Measurements from ENCODE around the gene MIF. TPM values are rescaled to one million over a fixed set of nuclear protein-coding genes. Genes with fewer than 3 reads are reported as not detected.

MIF gene
- total RNA-seq, 1 experiment from 2014 or later = 957 TPM

DNA sequence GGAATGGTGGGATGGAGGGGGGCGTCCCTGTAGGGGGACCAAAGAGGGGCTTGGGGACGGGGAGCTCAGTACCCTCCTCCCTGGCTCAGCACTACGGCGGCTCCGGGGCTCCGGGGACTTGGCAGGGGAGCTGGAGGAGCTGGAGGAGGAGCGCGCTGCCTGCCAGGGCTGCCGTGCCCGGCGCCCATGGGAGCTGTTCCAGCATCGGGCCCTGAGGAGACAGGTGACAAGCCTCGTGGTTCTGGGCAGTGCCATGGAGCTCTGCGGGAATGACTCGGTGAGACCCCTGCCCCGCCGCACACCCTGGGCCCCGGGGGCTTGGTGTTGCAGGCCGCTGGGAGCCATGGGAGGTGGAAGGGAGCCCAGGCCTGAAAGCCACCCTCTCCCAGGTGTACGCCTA lies 11.8 kb upstream of the MIF start:
- BruUV-seq (replicated peaks) = no TSS peak
- POLR2A ChIA-PET (ENCODE audit: unreplicated experiment) = no interaction called here
- Histone ChIP-seq H3F3A (ENCODE audit: low read length, unreplicated experiment) (no peaks in the 10 kb centered on the region), H3K27ac (ENCODE audit: low read length) (no peak overlapping the region), H3K9me2 (replicated peaks; ENCODE audit: low read length) (no peaks in the 10 kb centered on the region), H2AFZ (ENCODE audit: low read length) (no peak overlapping the region), H3K4me2 (ENCODE audit: low read length) (no peak overlapping the region), H3K27me3 (ENCODE audit: low read length) (no peaks in the 10 kb centered on the region), H3K4me1 (ENCODE audit: insufficient read depth, low read length) (no peaks in the 10 kb centered on the region), H3K79me2 (ENCODE audit: low read length) (no peaks in the 10 kb centered on the region), H4K20me1 (ENCODE audit: low read length) (no peaks in the 10 kb centered on the region), H3K4me3 (ENCODE audit: low read length) (no peak overlapping the region), H3K9me3 (ENCODE audit: low read length) (no peaks in the 10 kb centered on the region), H3K9ac (ENCODE audit: low read length) (no peak overlapping the region), H3K36me3 (ENCODE audit: low read depth, low read length) (no peaks in the 10 kb centered on the region)
- intact Hi-C loops (cut with micrococcal nuclease) = no loop called here
- DNase-seq (no peak), ATAC-seq (no peak)
- CTCF ChIA-PET = no interaction called here
- no peak for TF ChIP-seq CTCF (conservative IDR thresholded peaks at IDR 0.05; ENCODE audit: low read depth, low read length)
- no peak for TF ChIP-seq EZH2 (IDR thresholded peaks at IDR 0.05; ENCODE audit: low read length, unreplicated experiment)
- TF ChIP-seq EZH2phosphoT487 (IDR thresholded peaks at IDR 0.05; ENCODE audit: borderline replicate concordance, low read length) = no peak

- H4K20me1 ChIP-seq (ENCODE audit: low read length) = no peaks in the 10 kb centered on the region
- H3K36me3 ChIP-seq (ENCODE audit: low read depth, low read length) = no peaks in the 10 kb centered on the region
- no peaks in the 10 kb centered on the region for H3F3A ChIP-seq (ENCODE audit: low read length, unreplicated experiment)
- H3K27ac ChIP-seq (ENCODE audit: low read length) = no peak overlapping the region
- no peaks in the 10 kb centered on the region for H3K9me3 ChIP-seq (ENCODE audit: low read length)
- DNase-seq (no peak), ATAC-seq (no peak)
- no peaks in the 10 kb centered on the region for H3K9me2 ChIP-seq (replicated peaks; ENCODE audit: low read length)
- no peak overlapping the region for H3K9ac ChIP-seq (ENCODE audit: low read length)
- H2AFZ ChIP-seq (ENCODE audit: low read length) = no peak overlapping the region
- TF ChIP-seq EZH2 (IDR thresholded peaks at IDR 0.05; ENCODE audit: low read length, unreplicated experiment) (no peak), CTCF (conservative IDR thresholded peaks at IDR 0.05; ENCODE audit: low read depth, low read length) (no peak), EZH2phosphoT487 (IDR thresholded peaks at IDR 0.05; ENCODE audit: borderline replicate concordance, low read length) (no peak)
- no TSS peak for BruUV-seq (replicated peaks)
- H3K4me2 ChIP-seq (ENCODE audit: low read length) = no peak overlapping the region
- H3K4me1 ChIP-seq (ENCODE audit: insufficient read depth, low read length) = peaks cover 9% of the 10 kb centered on the region
- no peak overlapping the region for H3K4me3 ChIP-seq (ENCODE audit: low read length)
- ChIA-PET CTCF (no interaction called here), POLR2A (ENCODE audit: unreplicated experiment) (no interaction called here)
- H3K27me3 ChIP-seq (ENCODE audit: low read length) = no peaks in the 10 kb centered on the region
- no peaks in the 10 kb centered on the region for H3K79me2 ChIP-seq (ENCODE audit: low read length)
- intact Hi-C loops (cut with micrococcal nuclease) = no loop called here
These were observed 10.5 kb upstream of the MIF start for GRCh38 chr22:23883658-23884057.

- Histone ChIP-seq H4K20me1 (ENCODE audit: low read length) (no peaks in the 10 kb centered on the region), H3K27me3 (ENCODE audit: low read length) (no peaks in the 10 kb centered on the region), H3K79me2 (ENCODE audit: low read length) (no peaks in the 10 kb centered on the region), H3K36me3 (ENCODE audit: low read depth, low read length) (no peaks in the 10 kb centered on the region), H3K4me2 (ENCODE audit: low read length) (no peak overlapping the region), H3K4me3 (ENCODE audit: low read length) (no peak overlapping the region), H3K27ac (ENCODE audit: low read length) (no peak overlapping the region), H3K9me3 (ENCODE audit: low read length) (no peaks in the 10 kb centered on the region), H3K4me1 (ENCODE audit: insufficient read depth, low read length) (peaks cover 10% of the 10 kb centered on the region), H3K9me2 (replicated peaks; ENCODE audit: low read length) (no peaks in the 10 kb centered on the region), H2AFZ (ENCODE audit: low read length) (no peak overlapping the region), H3F3A (ENCODE audit: low read length, unreplicated experiment) (no peaks in the 10 kb centered on the region), H3K9ac (ENCODE audit: low read length) (no peak overlapping the region)
- ATAC-seq (no peak), DNase-seq (no peak)
- BruUV-seq (replicated peaks) = no TSS peak
- ChIA-PET POLR2A (ENCODE audit: unreplicated experiment) (no interaction called here), CTCF (no interaction called here)
- intact Hi-C loops (cut with micrococcal nuclease) = no loop called here
- TF ChIP-seq EZH2 (IDR thresholded peaks at IDR 0.05; ENCODE audit: low read length, unreplicated experiment) (no peak), CTCF (conservative IDR thresholded peaks at IDR 0.05; ENCODE audit: low read depth, low read length) (no peak), EZH2phosphoT487 (IDR thresholded peaks at IDR 0.05; ENCODE audit: borderline replicate concordance, low read length) (no peak)
These were observed 10.0 kb upstream of the MIF start for GRCh38 chr22:23884140-23884539.

All from PC-3 (cell line).